OCI-LY7 (cell line): ENCODE results near the gene OXCT2. TPM values are rescaled to one million over a fixed set of nuclear protein-coding genes. Genes with fewer than 3 reads are reported as not detected.
A peak's percentile ranks its signal among the peaks of the same experiment; 100 is the strongest.

Experiments used
- BruUV-seq: library from RNA; stranded (reverse); fragments of 400-500 nt; replicated peaks from 2 replicates; lab custom pipeline; 2021; lab: Mats Ljungman, UMichigan
- CTCF ChIA-PET: fragments of 300-600 bp; sonication (Branson Sonifier 250); formaldehyde crosslinking; loops from one replicate; lab custom pipeline; 2022; ENCODE audit warnings: antibody characterized with exemption; ENCODE audit not compliant: unreplicated experiment; lab: Charles Lee
- POLR2A ChIA-PET: fragments of 300-600 bp; sonication (Branson Sonifier 250); formaldehyde crosslinking; loops from one replicate; lab custom pipeline; 2022; ENCODE audit warnings: antibody characterized with exemption; lab: Charles Lee
- DNase-seq: peaks from one replicate; pipeline ENCODE4 v3.0.0-alpha.2; 2015; ENCODE audit warnings: low spot score
- H2AFZ ChIP-seq: fragments of 200-600 bp; sonication (generic), shearing (Covaris generic); 2 replicates; pipeline ENCODE4 v1.6.1; 2014; ENCODE audit warnings: mild to moderate bottlenecking, antibody characterized with exemption, low read length, moderate library complexity
- H3K27ac ChIP-seq: fragments of 200-600 bp; sonication (generic); 2 replicates; pipeline ENCODE4 v1.5.1; 2014; ENCODE audit warnings: mixed run types, low read depth, mild to moderate bottlenecking, moderate library complexity, low read length, inconsistent platforms; ENCODE audit not compliant: poor library complexity, severe bottlenecking
- H3K36me3 ChIP-seq: fragments of 200-600 bp; sonication (generic); 2 replicates; pipeline ENCODE4 v1.6.1; 2014; ENCODE audit warnings: mild to moderate bottlenecking, antibody characterized with exemption, low read length, moderate library complexity, mixed read lengths; ENCODE audit not compliant: insufficient read depth
- H3K4me1 ChIP-seq: fragments of 200-600 bp; sonication (generic); 2 replicates; pipeline ENCODE4 v1.5.1; 2014; ENCODE audit warnings: mild to moderate bottlenecking, low read length; ENCODE audit not compliant: insufficient read depth, poor library complexity, severe bottlenecking
- H3K4me2 ChIP-seq: fragments of 200-600 bp; sonication (generic); 2 replicates; pipeline ENCODE4 v1.6.1; 2014; ENCODE audit warnings: mild to moderate bottlenecking, low read length
- H3K4me3 ChIP-seq: fragments of 200-600 bp; sonication (generic); 2 replicates; pipeline ENCODE4 v1.5.1; 2014; ENCODE audit warnings: mild to moderate bottlenecking, low read depth, low read length; ENCODE audit not compliant: poor library complexity, severe bottlenecking
- H3K79me2 ChIP-seq: fragments of 200-600 bp; sonication (generic); 2 replicates; pipeline ENCODE4 v1.6.1; 2016; ENCODE audit warnings: low read depth, mild to moderate bottlenecking, low read length, moderate library complexity, mixed read lengths; ENCODE audit not compliant: insufficient read depth
- H3K9me2 ChIP-seq: fragments of 200-600 bp; sonication (generic); 2 replicates; pipeline ENCODE4 v1.6.1; 2016; ENCODE audit warnings: mild to moderate bottlenecking, low read length, mixed read lengths; ENCODE audit not compliant: insufficient read depth
- H3K9me3 ChIP-seq: fragments of 200-600 bp; sonication (generic); 2 replicates; pipeline ENCODE4 v1.6.1; 2014; ENCODE audit warnings: mild to moderate bottlenecking, mixed run types, low read length, mixed read lengths
- H4K20me1 ChIP-seq: fragments of 200-600 bp; sonication (generic); 2 replicates; pipeline ENCODE4 v1.6.1; 2014; ENCODE audit warnings: mild to moderate bottlenecking, antibody characterized with exemption, low read length, moderate library complexity, mixed read lengths; ENCODE audit not compliant: insufficient read depth
- EZH2phosphoT487 ChIP-seq: fragments of 200-600 bp; sonication (generic); IDR thresholded peaks from 2 replicates; pipeline ENCODE4 v1.6.1; 2018; ENCODE audit warnings: low read depth, borderline replicate concordance, mild to moderate bottlenecking, mixed run types, antibody characterized with exemption, low read length, moderate library complexity, mixed read lengths
- intact Hi-C: fragments of 100-400 bp; cut with micrococcal nuclease; formaldehyde crosslinking; loops from one replicate; pipeline ENCODE4 v1.10.0; 2022; ENCODE audit not compliant: unreplicated experiment
- small RNA-seq: library from RNA; depleted of rRNA; stranded (forward); fragments of <200 nt; gene quantifications from one replicate; pipeline ENCODE3, GENCODE V24; 2014
- total RNA-seq, 2 experiments: library from RNA; depleted of rRNA in 1 of 2; stranded (reverse); fragments of >200 nt in 1 of 2; shearing (Covaris generic) in 1 of 2; gene quantifications; 2 replicates each; pipeline ENCODE4 v1.2.3, GENCODE V29; 2014 to 2022
- TF ChIP-seq, protein P1 (sequence below): fragments of 200-600 bp; sonication (generic); conservative IDR thresholded peaks from 2 replicates; pipeline ENCODE4 v1.5.1; 2014; ENCODE audit warnings: mild to moderate bottlenecking, antibody characterized with exemption, low read length, moderate library complexity, mixed read lengths

Gene OXCT2
- total RNA-seq, 2 experiments from 2014 or later, result 0.17 to 0.79 TPM

DNA sequence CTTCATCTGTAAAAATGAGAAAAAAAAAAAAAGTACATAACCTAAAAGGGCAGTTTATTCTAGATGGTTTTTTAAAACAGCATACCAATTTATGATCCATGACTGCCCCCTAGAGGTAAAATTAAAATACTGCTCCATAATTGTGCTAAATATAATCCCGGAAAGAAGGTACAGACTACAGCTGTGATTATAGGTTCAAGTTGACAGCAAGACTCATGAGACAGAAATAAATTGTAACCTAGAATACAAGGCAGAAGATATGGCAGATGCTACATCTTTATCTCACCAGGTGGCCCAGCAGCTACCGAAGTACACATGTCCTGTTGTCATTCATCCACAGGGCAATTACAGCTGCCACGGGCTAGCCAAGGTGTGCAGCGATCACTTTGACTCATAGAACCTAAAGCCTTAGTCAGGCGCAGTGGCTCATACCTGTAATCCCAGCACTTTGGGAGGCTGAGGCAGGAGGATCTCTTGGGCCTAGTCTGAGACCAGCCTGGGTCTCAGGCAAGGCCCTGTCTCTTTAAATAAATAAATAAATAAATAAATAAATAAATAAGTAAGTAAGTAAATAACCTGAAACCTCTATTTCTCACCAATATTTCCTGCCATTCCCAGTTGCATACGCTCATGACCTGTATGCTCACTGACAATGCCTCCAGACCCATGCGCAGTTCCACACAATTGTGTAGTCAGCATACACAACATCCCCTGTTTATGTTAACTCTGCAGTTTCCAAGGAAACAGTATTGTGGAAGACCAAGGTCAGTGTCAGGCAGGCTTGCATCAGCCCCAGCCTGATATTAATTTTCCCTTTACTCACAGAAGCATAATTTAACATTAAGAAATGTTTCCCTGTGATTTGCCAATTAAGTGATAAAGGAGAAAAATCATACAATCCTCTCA lies 50.8 kb downstream of the OXCT2 start:
- no TSS peak for BruUV-seq
- Histone ChIP-seq H3K79me2 (no peaks in the 10 kb centered on the region), H3K4me1 (no peaks in the 10 kb centered on the region), H4K20me1 (no peaks in the 10 kb centered on the region), H3K9me2 (no peaks in the 10 kb centered on the region), H3K27ac (no peak overlapping the region), H2AFZ (no peak overlapping the region), H3K36me3 (no peaks in the 10 kb centered on the region), H3K4me2 (no peak overlapping the region), H3K9me3 (no peaks in the 10 kb centered on the region), H3K4me3 (no peak overlapping the region)
- peak; percentile 76 for DNase-seq
- intact Hi-C loops, result loop anchor here (2.0 to 5.0 kb wide), 2 partner anchors 63 to 114 kb away; no protein-coding TSS in a partner anchor
- ChIA-PET CTCF (no interaction called here), POLR2A (interaction anchor here (0.6 to 0.7 kb wide), 2 partner anchors 116 to 606 kb away, joined by 3 to 4 read pairs; no protein-coding TSS in a partner anchor)
- TF ChIP-seq, protein P1, sequence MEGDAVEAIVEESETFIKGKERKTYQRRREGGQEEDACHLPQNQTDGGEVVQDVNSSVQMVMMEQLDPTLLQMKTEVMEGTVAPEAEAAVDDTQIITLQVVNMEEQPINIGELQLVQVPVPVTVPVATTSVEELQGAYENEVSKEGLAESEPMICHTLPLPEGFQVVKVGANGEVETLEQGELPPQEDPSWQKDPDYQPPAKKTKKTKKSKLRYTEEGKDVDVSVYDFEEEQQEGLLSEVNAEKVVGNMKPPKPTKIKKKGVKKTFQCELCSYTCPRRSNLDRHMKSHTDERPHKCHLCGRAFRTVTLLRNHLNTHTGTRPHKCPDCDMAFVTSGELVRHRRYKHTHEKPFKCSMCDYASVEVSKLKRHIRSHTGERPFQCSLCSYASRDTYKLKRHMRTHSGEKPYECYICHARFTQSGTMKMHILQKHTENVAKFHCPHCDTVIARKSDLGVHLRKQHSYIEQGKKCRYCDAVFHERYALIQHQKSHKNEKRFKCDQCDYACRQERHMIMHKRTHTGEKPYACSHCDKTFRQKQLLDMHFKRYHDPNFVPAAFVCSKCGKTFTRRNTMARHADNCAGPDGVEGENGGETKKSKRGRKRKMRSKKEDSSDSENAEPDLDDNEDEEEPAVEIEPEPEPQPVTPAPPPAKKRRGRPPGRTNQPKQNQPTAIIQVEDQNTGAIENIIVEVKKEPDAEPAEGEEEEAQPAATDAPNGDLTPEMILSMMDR, result peak; percentile 91
- no peak for TF ChIP-seq EZH2phosphoT487

Small RNA genes within 50 kb of the gene (small RNA-seq; reads per million reads assigned to genes)
- not detected for gene AL033527.1
- gene RNU7-121P, result not detected

Other genes starting within 250 kb of the OXCT2 start
- gene PABPC4, start 194.6 kb downstream of the OXCT2 start, total RNA-seq (2014; rRNA removed; shearing (Covaris generic)), result 132 and 166 TPM in 2 replicates
- 292 and 315 TPM in 2 replicates for gene PABPC4, start 194.6 kb downstream of the OXCT2 start, total RNA-seq (2022)
- not detected in 2 replicates for gene HEYL, start 131.7 kb downstream of the OXCT2 start, total RNA-seq (2014; rRNA removed; shearing (Covaris generic))
- not detected in 2 replicates for gene HEYL, start 131.7 kb downstream of the OXCT2 start, total RNA-seq (2022)
- not detected in 2 replicates for gene NT5C1A, start 99.2 kb downstream of the OXCT2 start, total RNA-seq (2014; rRNA removed; shearing (Covaris generic))
- not detected in 2 replicates for gene NT5C1A, start 99.2 kb downstream of the OXCT2 start, total RNA-seq (2022)
- gene HPCAL4, start 79.9 kb downstream of the OXCT2 start, total RNA-seq (2014; rRNA removed; shearing (Covaris generic)), result not detected in 2 replicates
- not detected in 2 replicates for gene HPCAL4, start 79.9 kb downstream of the OXCT2 start, total RNA-seq (2022)
- 53.6 and 54.5 TPM in 2 replicates for gene PPIE, start 32.5 kb downstream of the OXCT2 start, total RNA-seq (2014; rRNA removed; shearing (Covaris generic))
- 64.8 and 71.9 TPM in 2 replicates for gene PPIE, start 32.5 kb downstream of the OXCT2 start, total RNA-seq (2022)
- gene BMP8B, start 17.5 kb upstream of the OXCT2 start, total RNA-seq (2014; rRNA removed; shearing (Covaris generic)), result 0.05 TPM in 1 of 2 replicates, not detected in the other
- 0.24 and 0.34 TPM in 2 replicates for gene BMP8B, start 17.5 kb upstream of the OXCT2 start, total RNA-seq (2022)
- gene TRIT1, start 112.2 kb upstream of the OXCT2 start, total RNA-seq (2014; rRNA removed; shearing (Covaris generic)), result 24.8 and 29.6 TPM in 2 replicates
- gene TRIT1, start 112.2 kb upstream of the OXCT2 start, total RNA-seq (2022), result 22.6 and 22.9 TPM in 2 replicates
- 0.41 and 1.6 TPM in 2 replicates for gene MYCL, start 130.6 kb upstream of the OXCT2 start, total RNA-seq (2014; rRNA removed; shearing (Covaris generic))
- 1.0 and 1.3 TPM in 2 replicates for gene MYCL, start 130.6 kb upstream of the OXCT2 start, total RNA-seq (2022)
- 6.4 and 9.9 TPM in 2 replicates for gene MFSD2A, start 183.8 kb upstream of the OXCT2 start, total RNA-seq (2014; rRNA removed; shearing (Covaris generic))
- gene MFSD2A, start 183.8 kb upstream of the OXCT2 start, total RNA-seq (2022), result 11.0 and 13.4 TPM in 2 replicates